ENCODE data around the gene FARS2.

FARS2 gene

GRCh38 chr6:5726976-5727718 lies 465.8 kb downstream of the FARS2 start:
- no peak for DNase-seq (ENCODE audit: low read depth in 2 of 2)

DNA sequence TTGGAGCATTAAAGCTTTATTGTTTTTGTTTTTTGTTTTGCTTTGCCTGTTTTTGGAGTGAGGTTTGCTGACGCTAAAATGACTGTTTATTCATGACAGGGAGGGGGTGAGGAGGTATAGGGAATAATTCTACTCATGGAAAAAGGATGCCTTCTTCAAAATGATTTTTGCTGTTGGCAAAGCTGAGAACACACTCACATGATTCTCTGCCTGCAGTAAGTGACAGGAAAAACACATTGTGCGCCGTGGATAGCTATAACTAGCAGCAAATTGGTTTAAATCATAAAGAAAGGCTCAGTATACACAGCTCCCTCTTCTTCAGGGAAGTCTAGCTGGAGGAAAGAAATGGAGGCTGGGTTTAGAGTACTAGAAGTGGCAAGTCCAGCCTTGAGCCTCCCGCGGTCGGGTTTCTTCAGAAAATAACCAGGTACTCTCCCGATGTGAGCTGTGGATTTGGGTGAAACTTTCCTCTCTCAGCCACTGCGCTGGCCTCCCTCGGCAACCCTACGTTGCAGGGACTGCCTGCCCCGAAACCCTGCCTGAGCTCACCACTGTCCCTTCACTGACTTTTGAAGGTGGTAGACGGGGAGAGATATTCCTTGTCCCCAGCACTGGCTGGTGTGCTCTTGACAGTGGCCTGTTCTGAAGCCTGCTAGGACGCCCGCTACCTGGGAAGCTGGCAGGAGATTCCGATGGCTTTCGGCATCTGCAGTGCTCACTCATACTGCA lies 467.2 kb downstream of the FARS2 start:
- no peak for DNase-seq (ENCODE audit: low read depth in 2 of 2)

DNA sequence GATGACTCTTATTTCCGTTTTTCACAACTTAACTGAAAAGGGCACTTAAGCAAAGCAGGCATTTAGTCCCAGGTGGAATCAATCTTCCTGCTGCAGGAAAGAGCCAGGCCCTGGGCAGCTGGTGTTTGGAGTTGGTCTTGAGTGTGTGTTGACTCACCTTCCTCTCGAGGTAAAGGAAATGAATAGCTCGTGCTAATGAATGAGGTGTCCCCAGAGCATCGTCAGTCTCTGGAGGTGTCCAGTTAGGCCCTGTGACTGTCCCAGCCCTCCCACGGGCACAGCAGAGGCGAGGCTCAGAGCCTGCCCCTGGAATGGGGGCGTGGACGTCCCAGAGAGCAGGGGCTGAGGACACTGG lies 467.7 kb downstream of the FARS2 start:
- DNase-seq (ENCODE audit: low read depth in 2 of 2): no peak

- no peak for DNase-seq (ENCODE audit: low read depth in 2 of 2)
Measured at GRCh38 chr6:5729813-5730517, 468.7 kb downstream of the FARS2 start.

DNA sequence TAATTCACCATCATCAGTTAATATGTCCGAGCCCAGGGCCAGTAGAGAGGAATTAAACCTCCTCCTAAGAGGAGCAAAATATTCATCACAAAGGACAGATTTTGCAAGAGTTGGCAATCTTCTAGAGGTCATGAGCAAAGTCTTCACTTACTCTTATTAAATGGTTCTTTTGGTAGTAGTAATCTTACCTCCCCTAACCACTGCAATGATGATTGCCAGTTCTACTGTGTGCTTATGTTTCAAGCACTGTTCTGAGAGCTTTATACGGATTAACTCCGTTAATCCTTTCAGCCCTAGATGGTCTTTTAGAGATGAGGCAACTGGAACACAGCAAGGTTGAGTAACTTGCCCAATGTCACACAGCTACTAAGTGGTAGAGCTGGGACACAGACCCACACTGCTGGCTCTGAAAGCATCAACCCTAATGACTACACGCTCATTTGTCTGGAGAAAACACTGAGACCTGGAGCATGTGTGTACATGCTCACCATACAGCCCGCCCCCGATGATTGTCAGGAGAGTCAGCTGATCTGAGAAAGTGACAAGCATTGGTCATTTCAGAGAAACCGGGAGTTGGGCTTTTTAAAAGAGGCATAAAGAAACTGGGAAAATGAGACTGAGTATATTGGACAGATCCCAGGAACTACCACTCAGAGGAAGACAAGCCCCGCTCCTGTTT lies 469.4 kb downstream of the FARS2 start:
- DNase-seq (ENCODE audit: low read depth in 2 of 2): no peak

- DNase-seq (ENCODE audit: low read depth in 2 of 2): no peak
Measured at GRCh38 chr6:5731435-5731834, 470.1 kb downstream of the FARS2 start.

DNA sequence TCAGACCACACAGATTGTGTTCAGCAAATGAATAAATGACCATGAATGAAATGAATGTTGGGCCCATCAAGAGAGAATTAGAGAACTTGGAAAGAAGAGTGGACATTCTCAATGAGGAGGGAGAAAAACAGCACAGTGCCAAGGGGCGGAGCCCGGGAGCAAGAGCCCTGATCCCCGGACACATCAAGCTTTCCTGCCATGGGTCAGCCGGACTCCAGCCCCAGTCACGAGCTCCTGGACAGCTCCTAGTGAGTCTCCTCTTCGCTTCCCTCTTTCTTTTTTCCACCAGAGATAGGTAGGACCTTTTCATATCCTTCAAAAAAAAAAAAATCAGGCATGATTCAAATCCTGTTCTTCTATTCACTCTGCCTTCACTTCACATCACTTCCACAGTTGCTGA lies 471.2 kb downstream of the FARS2 start:
- DNase-seq (ENCODE audit: low read depth in 2 of 2): no peak

DNA sequence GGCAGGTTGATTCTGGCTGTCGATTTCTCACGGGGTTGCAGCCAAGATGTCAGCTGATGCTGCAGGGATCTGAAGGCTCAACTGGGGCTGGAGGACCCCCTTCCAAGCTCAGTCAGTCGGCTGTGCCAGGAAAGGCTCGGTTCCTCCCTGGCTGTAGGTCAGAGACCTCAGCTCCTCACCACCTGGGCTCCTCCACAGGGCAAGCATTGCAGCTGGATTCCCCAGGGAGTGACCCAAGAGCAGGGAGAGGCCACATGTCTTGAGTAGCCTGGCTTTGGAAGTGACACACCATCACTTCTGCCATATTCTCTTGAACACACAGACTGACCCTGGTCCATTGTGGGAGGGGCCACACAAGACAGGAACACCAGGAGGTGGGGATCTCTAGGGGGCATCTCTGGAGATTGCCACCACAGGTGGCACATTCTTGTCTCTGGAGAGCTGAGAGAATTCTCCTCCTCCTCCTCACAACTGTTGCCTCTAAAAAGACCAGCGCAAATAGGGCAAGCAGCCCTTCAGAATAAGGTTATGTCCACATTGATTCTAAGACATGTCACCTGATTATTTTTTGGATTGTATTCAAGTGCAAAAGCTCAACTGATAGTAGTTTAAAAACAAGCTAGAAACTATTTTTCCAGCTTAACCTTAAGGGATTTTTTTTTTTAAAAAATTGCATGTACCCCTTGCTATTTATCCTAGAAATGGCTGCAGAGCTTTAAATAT lies 474.9 kb downstream of the FARS2 start:
- no peak for DNase-seq (ENCODE audit: low read depth in 2 of 2)

DNA sequence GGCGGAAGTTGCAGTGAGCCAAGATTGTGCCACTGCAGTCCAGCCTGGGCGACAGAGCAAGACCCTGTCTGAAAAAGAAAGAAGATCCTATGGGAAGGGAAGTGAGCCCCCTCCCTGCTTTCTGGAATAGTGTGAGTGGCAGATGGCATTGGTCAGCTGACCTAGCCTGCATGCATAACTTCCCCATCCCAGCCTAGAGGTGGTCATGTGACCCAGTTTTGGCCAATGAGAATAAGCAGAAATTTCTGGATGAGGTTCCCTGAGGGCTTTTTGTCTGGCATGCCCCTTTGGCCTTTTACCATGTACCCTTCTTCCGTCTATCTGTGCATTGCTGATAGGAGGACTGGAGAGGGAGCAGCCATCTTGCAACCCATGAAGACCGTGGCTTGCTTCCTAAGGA lies 476.1 kb downstream of the FARS2 start:
- DNase-seq (ENCODE audit: low read depth in 2 of 2): no peak

GRCh38 chr6:5738211-5738610 lies 476.9 kb downstream of the FARS2 start:
- DNase-seq (ENCODE audit: low read depth in 2 of 2): no peak

- no peak for DNase-seq (ENCODE audit: low read depth in 2 of 2)
Measured at GRCh38 chr6:5744497-5744896, 483.2 kb downstream of the FARS2 start.

- DNase-seq (ENCODE audit: low read depth in 2 of 2): no peak
Measured at GRCh38 chr6:5745081-5745480, 483.8 kb downstream of the FARS2 start.

GRCh38 chr6:5746053-5746758 lies 484.9 kb downstream of the FARS2 start:
- DNase-seq (ENCODE audit: low read depth in 2 of 2): no peak

- no peak for DNase-seq (ENCODE audit: low read depth in 2 of 2)
Measured at GRCh38 chr6:5746759-5747130, 485.4 kb downstream of the FARS2 start.

DNA sequence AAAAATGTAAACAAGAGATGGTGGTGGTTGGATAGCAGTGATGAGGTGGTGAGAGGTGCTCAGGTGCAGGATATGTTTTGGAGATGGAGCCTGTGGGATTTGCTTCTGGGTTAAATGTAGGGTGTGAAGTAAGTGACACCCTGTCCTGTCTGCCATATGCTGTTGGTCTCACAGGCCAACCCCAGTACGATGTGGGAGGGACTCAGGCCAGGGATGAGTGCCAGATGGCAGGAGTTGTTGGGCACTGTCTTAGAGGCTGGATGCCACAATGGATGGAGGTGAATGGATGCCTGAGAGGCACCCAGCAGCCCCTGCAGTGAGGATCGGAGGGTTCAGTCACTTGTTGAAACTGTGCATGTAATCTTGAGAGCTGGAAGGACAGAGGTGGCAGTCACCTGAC lies 486.1 kb downstream of the FARS2 start:
- no peak for DNase-seq (ENCODE audit: low read depth in 2 of 2)

GRCh38 chr6:5749016-5749650 lies 487.8 kb downstream of the FARS2 start:
- DNase-seq (ENCODE audit: low read depth in 2 of 2): no peak

- DNase-seq (ENCODE audit: low read depth in 2 of 2): no peak
Measured at GRCh38 chr6:5749651-5750215, 488.4 kb downstream of the FARS2 start.

- DNase-seq (ENCODE audit: low read depth in 2 of 2): no peak
Measured at GRCh38 chr6:5751525-5752390, 490.4 kb downstream of the FARS2 start.

DNA sequence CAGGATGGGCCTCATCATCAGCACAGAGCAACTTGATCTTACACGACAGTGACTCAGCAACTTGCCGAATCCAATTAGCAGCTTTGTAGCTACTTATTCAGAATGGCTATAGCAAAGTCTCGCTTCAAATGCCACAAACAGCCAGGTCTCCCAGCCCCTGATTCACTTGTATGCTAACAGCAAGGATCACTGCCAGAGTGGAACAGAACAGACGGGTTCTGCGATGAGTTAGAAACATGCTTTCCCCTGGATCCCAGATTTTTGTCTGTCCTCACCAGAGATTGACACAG lies 491.0 kb downstream of the FARS2 start:
- no peak for DNase-seq (ENCODE audit: low read depth in 2 of 2)

DNA sequence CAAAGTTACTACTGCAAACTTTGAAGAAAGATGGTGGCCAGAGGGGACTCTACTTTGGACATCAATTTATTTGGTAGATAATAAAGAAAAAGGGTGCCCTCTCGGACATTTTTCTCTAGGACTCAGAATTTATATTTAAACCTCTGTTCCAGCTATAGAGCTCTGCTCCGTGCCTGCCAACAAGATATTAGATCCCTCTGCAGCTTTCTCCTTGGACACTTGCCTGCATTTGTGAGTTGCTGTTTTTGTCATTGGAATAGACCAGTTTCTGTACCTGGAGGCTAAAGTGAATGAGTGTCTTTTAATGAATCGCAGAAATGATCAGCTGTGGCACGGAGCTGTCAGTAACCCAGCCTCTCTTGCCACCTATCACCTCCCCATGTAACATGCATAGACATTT lies 491.9 kb downstream of the FARS2 start:
- no peak for DNase-seq (ENCODE audit: low read depth in 2 of 2)
